DOHH2 (cell line): ENCODE measurements around the gene HHATL.

Experiments used
- H3F3A ChIP-seq: fragments of 200-600 bp; sonication (generic), shearing (Covaris generic); 2 replicates; pipeline ENCODE4 v1.6.0; 2016; ENCODE audit warnings: antibody characterized with exemption, mild to moderate bottlenecking; ENCODE audit not compliant: control insufficient read depth, insufficient read depth
- H3K27ac ChIP-seq: fragments of 200-600 bp; sonication (generic); 2 replicates; pipeline ENCODE4 v1.5.1; 2014; ENCODE audit warnings: low read depth, mild to moderate bottlenecking, low read length, moderate library complexity
- H3K27me3 ChIP-seq: fragments of 200-600 bp; sonication (generic); 2 replicates; pipeline ENCODE4 v1.6.1; 2014; ENCODE audit warnings: mild to moderate bottlenecking, low read length, mixed read lengths; ENCODE audit not compliant: control insufficient read depth
- H3K36me3 ChIP-seq: fragments of 200-600 bp; sonication (generic); 2 replicates; pipeline ENCODE4 v1.6.1; 2014; ENCODE audit warnings: mild to moderate bottlenecking, low read length, moderate library complexity, mixed read lengths; ENCODE audit not compliant: control insufficient read depth
- H3K4me1 ChIP-seq: fragments of 200-600 bp; sonication (generic); 2 replicates; pipeline ENCODE4 v1.6.1; 2014; ENCODE audit warnings: mild to moderate bottlenecking, low read length, mixed read lengths; ENCODE audit not compliant: control insufficient read depth
- H3K4me2 ChIP-seq: fragments of 200-600 bp; sonication (generic); 2 replicates; pipeline ENCODE4 v1.6.0; 2014; ENCODE audit warnings: mild to moderate bottlenecking, low read length, moderate library complexity
- H3K4me3 ChIP-seq: fragments of 200-600 bp; sonication (generic); 2 replicates; pipeline ENCODE4 v1.5.1; 2014; ENCODE audit warnings: mild to moderate bottlenecking, low read length, mixed read lengths
- H3K79me2 ChIP-seq: fragments of 200-600 bp; sonication (generic); 2 replicates; pipeline ENCODE4 v1.6.1; 2014; ENCODE audit warnings: mild to moderate bottlenecking, low read length, mixed read lengths; ENCODE audit not compliant: control insufficient read depth
- H3K9me2 ChIP-seq: fragments of 200-600 bp; sonication (generic); replicated peaks from 2 replicates; pipeline ENCODE4 v1.6.1; 2014; ENCODE audit warnings: mild to moderate bottlenecking, low read length, mixed read lengths; ENCODE audit not compliant: control insufficient read depth
- H3K9me3 ChIP-seq: fragments of 200-600 bp; sonication (generic); 2 replicates; pipeline ENCODE4 v1.6.1; 2014; ENCODE audit warnings: antibody characterized with exemption, low read length, mixed read lengths; ENCODE audit not compliant: control insufficient read depth, insufficient read depth
- H4K20me1 ChIP-seq: fragments of 200-600 bp; sonication (generic); 2 replicates; pipeline ENCODE4 v1.6.0; 2014; ENCODE audit warnings: low read depth, mild to moderate bottlenecking, antibody characterized with exemption, low read length, moderate library complexity; ENCODE audit not compliant: control insufficient read depth, insufficient read depth
- EZH2phosphoT487 ChIP-seq: fragments of 200-600 bp; sonication (generic); IDR thresholded peaks from 2 replicates; pipeline ENCODE4 v1.6.1; 2017; ENCODE audit warnings: borderline replicate concordance, mild to moderate bottlenecking, antibody characterized with exemption, low read length, moderate library complexity, mixed read lengths
- TF ChIP-seq, protein P1 (sequence below): fragments of 200-600 bp; sonication (generic); IDR thresholded peaks from one replicate; pipeline ENCODE4 v1.5.1; 2014; ENCODE audit warnings: antibody characterized with exemption, mild to moderate bottlenecking, low read depth, low read length; ENCODE audit not compliant: poor library complexity, severe bottlenecking

Gene HHATL, protein sequence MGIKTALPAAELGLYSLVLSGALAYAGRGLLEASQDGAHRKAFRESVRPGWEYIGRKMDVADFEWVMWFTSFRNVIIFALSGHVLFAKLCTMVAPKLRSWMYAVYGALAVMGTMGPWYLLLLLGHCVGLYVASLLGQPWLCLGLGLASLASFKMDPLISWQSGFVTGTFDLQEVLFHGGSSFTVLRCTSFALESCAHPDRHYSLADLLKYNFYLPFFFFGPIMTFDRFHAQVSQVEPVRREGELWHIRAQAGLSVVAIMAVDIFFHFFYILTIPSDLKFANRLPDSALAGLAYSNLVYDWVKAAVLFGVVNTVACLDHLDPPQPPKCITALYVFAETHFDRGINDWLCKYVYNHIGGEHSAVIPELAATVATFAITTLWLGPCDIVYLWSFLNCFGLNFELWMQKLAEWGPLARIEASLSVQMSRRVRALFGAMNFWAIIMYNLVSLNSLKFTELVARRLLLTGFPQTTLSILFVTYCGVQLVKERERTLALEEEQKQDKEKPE

DNA sequence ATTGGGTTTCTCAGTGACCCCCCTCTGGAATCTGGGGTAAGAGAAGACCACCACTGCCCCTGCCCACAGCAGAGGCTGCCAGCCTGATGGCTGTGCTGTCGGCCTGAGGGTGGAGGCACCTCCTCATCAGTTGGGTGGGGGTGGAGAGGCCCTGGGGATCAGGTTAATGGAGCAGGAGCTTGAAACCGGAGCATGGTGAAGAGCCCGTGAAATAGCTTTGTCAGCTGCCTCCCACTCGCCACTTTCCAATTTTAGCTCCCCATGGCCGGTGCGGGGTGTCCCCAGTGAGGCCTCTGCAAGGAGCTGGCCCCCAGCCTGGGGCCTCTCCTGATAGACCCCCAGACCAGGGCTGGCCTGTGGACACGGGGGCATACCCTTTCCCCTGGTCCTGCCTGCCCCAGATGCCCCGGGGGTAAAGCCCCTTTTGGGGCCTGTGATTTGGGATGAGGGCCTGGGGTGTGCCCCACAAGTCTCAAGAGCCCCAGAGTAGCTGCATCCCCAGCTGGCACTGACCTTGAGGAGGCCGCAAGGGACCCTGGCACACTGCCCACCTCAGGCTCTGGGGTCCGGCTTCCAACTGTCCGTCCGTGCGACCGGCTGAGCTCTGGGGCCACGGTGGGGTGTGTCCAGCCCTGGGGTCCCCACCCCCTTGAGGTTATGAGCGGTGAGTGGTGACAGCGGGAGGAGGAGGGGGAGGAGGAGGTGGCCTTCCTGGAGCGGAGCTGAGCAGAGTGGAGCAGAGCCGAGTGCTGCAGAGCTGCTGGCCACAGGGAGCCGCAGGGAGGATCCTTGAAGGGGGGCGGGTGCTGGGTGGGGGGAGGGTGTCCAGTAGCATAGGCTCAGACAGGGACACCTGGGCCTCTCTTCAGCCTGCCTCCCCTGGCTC lies at the start of gene HHATL:
HHATL (minus strand) TSS at position 733 of the 886 bp plus-strand sequence. CDS start 1,972 bp downstream, outside the sequence.
- Histone ChIP-seq H3K9me2 (no peaks in the 10 kb centered on the region), H4K20me1 (no peaks in the 10 kb centered on the region), H3K27ac (no peak within 1 kb of the TSS), H3K4me2 (no peak within 1 kb of the TSS), H3K4me1 (no peaks in the 10 kb centered on the region), H3K36me3 (no peaks in the 10 kb centered on the region), H3K9me3 (no peaks in the 10 kb centered on the region), H3K27me3 (no peaks in the 10 kb centered on the region), H3F3A (no peaks in the 10 kb centered on the region), H3K79me2 (no peaks in the 10 kb centered on the region), H3K4me3 (no peak within 1 kb of the TSS)
- no peak for TF ChIP-seq EZH2phosphoT487
- TF ChIP-seq, protein P1, sequence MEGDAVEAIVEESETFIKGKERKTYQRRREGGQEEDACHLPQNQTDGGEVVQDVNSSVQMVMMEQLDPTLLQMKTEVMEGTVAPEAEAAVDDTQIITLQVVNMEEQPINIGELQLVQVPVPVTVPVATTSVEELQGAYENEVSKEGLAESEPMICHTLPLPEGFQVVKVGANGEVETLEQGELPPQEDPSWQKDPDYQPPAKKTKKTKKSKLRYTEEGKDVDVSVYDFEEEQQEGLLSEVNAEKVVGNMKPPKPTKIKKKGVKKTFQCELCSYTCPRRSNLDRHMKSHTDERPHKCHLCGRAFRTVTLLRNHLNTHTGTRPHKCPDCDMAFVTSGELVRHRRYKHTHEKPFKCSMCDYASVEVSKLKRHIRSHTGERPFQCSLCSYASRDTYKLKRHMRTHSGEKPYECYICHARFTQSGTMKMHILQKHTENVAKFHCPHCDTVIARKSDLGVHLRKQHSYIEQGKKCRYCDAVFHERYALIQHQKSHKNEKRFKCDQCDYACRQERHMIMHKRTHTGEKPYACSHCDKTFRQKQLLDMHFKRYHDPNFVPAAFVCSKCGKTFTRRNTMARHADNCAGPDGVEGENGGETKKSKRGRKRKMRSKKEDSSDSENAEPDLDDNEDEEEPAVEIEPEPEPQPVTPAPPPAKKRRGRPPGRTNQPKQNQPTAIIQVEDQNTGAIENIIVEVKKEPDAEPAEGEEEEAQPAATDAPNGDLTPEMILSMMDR, result no peak

DNA sequence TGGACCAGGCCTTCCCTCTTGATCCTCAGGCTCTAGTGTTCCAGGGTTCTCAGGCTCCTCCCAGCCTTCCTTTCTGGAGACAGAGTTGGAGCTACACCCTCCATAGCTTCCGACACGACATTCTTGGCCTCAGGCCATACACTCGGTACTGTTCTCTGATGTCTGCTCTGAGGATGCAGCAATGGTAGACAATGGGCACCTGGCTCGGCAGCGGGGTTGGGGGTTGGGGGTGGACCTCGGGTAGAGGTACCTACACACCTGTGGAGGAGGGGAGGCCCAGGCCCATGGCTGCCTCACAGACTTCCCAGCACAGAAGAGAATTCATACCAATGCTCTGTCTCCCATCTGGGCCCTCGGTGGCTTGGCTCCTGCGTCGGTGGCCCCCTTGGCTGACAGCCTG lies 49.0 kb upstream of the HHATL start:
- no peaks in the 10 kb centered on the region for H3K79me2 ChIP-seq
- TF ChIP-seq EZH2phosphoT487, result no peak
- TF ChIP-seq, protein P1, result no peak
- no peaks in the 10 kb centered on the region for H3K4me1 ChIP-seq
- H3K36me3 ChIP-seq, result no peaks in the 10 kb centered on the region
- no peak overlapping the region for H3K27ac ChIP-seq
- no peak overlapping the region for H3K4me3 ChIP-seq
- H3K27me3 ChIP-seq, result no peaks in the 10 kb centered on the region
- H4K20me1 ChIP-seq, result no peaks in the 10 kb centered on the region
- H3K9me3 ChIP-seq, result no peaks in the 10 kb centered on the region
- H3F3A ChIP-seq, result no peaks in the 10 kb centered on the region
- H3K9me2 ChIP-seq, result no peaks in the 10 kb centered on the region
- H3K4me2 ChIP-seq, result no peak overlapping the region

DNA sequence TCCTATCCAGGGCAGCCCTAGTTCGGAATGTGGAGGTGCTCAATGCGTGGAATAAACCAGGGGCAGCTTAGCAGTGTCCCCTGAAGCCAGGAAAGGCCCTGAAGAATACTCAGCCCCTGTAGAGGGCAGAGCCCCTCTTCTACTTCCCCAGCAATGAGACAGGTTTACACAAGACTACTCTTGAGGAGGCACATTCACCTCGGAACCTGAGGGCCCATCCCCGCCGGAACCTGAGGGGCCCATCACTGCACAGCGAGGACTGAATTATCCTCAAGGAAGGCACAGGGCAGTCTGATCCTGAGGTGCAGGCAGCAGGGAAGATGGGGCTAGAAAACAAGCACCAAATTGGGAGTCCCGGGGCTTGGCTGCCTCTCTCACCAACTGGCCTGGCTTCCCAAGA lies 48.2 kb upstream of the HHATL start:
- no peaks in the 10 kb centered on the region for H3F3A ChIP-seq
- no peak for TF ChIP-seq EZH2phosphoT487
- TF ChIP-seq, protein P1, result no peak
- no peaks in the 10 kb centered on the region for H3K36me3 ChIP-seq
- H3K9me3 ChIP-seq, result no peaks in the 10 kb centered on the region
- H3K4me3 ChIP-seq, result no peak overlapping the region
- no peak overlapping the region for H3K4me2 ChIP-seq
- no peaks in the 10 kb centered on the region for H3K27me3 ChIP-seq
- no peak overlapping the region for H3K27ac ChIP-seq
- no peaks in the 10 kb centered on the region for H3K9me2 ChIP-seq
- H4K20me1 ChIP-seq, result no peaks in the 10 kb centered on the region
- no peaks in the 10 kb centered on the region for H3K79me2 ChIP-seq
- no peaks in the 10 kb centered on the region for H3K4me1 ChIP-seq
